GM19455 (cell line): ENCODE results near the gene UBA52.

Experiments
- ATAC-seq: cut with Tn5 transposase; IDR thresholded peaks from one replicate; pipeline ENCODE4 v1.9.1; 2021; ENCODE audit not compliant: unreplicated experiment

The UBA52 gene

GRCh38 chr19:18607226-18608101 lies 35.8 kb downstream of the UBA52 start:
- no peak for ATAC-seq

DNA sequence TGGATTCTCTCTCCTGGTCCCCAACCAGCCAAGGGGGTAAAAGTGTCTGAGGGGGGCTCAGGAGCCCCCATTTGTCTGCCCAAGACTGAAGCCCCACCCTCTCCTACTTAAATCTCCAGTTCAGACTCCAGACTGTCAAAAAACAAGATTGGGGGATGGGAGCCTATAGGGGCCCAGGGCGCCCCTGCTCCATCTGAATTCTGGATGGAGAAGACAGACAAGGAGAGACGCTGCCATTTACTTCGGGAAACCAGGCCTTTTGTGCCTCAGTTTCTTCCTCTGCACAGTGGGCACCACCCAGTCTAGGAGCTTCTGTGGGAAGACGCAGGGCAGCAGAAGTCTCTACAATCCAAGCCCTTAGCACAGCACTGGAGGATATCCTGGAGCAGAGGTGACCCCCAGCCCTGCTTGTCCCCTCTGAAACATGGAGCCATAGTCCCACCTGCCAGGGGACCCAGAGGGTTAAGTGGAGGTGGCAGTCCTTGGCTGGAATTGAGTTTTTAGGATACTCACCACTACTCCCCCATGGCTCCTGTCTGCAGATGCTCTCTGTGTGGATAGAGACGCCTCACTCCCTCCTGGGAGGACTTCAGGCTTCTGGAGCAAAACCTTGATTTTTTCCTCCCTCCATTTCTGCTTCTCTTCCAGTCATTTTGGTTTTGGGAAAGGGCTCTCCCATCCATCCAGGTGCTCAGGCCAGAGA lies 36.6 kb downstream of the UBA52 start:
- no peak for ATAC-seq

DNA sequence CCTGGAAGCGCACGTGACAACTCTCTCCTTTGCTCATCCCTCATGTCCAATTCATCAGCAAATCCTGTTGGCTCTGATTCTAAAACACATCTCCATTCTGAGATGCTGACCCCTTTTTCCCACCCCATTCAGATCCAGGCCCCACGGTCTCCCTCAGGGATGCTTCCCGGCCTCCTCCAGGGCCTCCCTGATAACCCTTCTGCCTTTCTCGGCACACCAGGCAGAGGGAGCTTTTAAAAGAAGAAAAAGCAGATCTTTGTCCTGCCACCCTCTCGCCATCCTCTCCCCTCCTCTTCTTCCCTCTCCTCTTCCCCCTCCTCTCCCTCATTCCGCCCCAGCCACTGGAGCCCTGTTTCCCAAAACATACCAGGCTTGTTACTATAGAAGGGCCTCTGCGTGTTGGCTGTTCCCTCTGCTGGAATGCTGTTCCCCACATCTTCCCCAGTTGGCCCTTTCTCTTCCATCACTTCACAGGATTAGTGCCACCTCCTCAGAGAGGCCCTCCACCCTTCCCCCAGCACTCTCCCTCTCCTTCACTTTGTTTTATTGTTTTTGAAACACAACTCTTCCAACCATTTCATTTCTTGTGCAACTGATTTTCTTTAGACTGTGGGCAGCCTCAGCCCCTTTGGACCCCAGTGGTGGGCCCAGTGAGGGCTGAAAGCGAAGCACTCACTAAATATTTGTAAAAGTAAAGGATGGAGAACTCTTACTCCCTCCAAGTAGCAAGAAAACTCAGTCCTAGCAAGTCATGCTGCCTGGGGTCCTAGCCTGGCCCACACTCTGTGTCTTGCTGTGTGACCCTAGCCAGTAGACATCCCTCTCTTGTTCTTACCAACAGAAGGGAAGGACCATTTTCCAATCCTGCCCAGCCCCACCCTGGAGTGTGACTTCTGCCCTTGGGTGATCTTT lies 37.4 kb downstream of the UBA52 start:
- ATAC-seq: no peak

DNA sequence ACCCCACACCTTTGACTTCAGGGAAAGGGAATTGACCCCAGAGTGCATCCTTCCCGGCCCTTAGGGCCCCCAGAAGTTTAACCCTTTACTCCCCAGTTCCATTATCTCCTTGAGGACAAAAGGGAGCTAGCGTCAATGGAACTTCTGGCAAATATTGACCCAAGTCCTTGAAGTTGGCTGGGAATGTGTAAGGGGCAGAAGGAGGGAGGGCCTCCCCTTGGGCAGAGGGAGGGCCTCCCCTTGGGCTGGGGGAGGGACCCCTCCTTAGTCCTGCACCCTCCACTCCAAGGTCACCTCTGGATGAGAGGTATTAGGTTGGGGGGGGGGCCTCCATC lies 38.0 kb downstream of the UBA52 start:
- ATAC-seq: no peak

DNA sequence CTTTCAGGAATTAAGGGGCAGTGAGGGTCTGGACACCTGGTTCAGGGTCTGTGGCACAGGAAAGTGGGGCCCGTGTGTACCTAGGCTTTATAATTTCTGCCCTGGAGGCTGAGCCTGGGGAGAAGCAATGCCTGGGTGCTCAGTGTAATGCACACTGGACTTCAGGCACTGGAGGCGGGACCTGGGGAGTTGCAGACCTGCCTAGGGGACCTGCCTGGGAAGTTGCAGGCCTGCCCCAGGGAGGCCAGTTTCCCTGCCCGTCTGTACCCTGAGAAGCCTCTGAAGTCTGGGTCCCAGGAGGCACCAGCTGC lies 38.5 kb downstream of the UBA52 start:
- ATAC-seq: no peak

DNA sequence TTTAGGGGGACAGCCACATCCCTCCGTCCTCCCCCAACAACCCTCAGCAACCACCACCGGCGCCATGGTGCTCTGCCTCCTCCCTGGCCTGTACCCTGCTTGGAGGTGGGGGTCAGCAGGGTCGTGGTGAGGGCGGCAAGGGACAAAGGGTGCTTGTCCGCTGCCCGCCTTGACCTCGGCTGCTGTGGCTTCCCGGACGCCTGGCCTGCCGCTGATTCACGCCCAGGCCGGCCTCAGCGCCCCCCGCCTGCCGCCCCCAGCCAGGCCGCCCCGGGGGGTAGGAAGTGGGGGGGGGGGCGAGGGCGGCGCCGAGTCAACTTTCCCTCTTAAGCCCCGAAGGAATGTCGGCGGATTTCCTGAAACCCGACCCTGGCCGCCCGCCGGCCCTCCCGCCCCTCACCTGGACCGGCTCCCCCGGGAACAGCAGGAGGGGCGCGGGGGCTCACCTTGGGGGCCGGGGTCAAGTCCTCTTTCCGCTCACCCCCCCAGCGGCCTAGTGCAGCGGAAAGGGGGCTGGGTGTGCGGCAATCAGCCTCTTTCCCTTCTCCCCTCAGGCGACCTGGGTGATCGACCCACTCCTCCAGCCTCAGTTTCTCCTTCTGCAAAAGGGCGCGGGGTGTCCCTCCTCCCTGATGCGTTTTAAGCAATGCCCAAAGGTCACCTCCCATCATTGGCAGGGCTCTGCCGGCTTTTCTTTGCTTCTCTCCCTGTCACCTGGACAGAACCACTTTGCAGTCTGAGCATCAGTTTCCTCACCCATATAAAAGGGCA lies 39.1 kb downstream of the UBA52 start:
- ATAC-seq: no peak

GRCh38 chr19:18611327-18612050 lies 39.8 kb downstream of the UBA52 start:
- ATAC-seq: no peak

DNA sequence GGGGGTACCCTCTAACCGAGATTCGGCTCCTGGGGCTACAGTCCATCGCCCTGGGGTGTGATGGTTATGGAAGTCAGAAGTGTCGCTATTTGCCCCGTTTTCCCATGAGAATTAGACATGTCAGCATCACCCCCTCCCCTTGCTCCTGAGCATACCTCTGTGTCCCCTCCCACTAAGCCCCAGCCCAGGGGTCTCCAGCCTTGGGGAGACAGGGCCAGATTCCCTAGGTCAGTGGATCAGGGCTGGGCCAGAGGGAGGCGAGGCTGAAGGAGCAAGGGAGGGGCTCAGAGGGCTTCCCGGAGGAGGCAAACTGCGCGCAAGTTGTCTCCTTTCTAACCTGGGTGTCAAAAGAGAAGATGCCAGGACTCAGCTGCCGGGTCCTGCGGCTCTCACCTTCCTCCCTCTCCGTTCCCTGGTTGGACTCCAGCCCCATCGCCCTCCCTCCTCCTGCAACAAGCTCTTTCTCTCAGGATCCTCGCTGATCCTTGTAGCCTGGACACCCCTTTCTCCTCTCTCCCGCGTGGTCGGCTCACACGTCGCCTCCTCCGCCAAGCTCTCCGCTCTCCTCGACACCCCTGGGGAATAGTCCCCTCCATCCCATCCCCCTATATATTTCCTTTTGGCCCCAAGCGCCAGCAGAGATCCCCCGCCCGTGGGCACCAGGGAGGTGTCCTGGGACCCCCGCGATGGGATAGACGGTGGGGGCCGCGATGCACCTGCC lies 40.6 kb downstream of the UBA52 start:
- no peak for ATAC-seq

DNA sequence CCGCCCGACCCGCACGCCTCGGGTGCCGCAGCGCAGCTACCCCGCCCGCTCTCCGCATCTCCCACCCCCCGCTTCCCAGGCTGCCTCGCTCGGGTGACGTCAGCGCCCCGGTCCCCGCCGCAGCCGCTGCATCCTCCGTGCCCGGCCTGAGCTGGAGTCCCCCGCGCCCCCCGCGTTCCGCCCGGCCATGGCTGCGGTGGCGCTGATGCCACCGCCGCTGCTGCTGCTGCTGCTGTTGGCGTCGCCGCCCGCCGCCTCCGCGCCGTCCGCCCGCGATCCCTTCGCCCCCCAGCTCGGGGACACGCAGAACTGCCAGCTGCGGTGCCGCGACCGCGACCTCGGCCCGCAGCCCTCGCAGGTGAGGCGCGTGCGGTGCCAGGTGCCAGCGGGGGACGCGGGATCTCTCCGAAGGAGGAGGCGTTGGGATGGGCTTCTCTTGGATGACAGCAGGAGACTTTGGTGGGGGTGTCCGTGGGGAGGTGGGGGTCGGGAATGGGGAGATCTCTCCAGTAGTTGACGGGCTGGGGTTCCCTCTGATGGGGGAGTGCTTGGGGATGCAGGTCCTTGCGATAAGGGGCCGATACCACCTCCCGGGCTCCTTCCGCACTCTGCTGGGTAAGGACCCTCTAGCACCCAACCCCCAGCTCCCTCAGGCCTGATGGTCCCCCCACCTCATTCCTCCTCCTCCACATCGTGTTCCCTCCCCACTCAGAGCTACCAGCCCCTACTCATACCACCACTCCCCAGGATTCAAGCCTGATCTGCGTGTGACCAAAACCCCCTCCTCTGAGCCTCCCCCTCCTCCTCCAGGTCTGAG lies 41.3 kb downstream of the UBA52 start, which contains the start of gene TMEM59L:
Gene TMEM59L (plus strand): TSS at position 99 of the 817 bp plus-strand sequence. CDS start 89 bp downstream, at position 188.
- ATAC-seq: no peak

DNA sequence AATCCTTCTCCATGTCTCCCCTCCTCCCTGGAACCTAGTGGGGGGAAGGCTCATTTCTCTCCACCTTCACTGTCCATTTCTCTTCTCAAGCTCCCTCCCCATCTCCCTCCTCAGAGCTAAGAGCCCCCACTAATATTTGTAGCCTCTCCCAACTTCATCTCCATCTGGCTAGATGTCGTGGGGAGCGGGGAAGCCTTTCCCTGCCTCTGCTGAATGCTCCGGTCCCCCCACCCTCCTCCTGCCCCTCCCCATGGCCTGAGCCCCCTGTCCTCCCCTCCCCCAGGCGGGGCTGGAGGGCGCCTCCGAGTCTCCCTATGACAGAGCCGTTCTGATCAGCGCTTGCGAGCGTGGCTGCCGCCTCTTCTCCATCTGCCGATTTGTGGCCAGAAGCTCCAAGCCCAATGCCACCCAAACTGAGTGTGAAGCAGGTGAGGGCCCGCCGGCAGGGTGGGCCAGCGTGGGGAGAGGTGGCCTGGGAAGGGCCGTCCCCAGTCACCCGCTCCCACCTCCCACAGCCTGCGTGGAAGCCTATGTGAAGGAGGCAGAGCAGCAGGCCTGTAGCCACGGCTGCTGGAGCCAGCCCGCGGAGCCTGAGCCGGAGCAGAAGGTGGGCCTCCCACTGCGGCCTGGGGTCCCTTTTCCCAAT lies 42.1 kb downstream of the UBA52 start:
- ATAC-seq: no peak

DNA sequence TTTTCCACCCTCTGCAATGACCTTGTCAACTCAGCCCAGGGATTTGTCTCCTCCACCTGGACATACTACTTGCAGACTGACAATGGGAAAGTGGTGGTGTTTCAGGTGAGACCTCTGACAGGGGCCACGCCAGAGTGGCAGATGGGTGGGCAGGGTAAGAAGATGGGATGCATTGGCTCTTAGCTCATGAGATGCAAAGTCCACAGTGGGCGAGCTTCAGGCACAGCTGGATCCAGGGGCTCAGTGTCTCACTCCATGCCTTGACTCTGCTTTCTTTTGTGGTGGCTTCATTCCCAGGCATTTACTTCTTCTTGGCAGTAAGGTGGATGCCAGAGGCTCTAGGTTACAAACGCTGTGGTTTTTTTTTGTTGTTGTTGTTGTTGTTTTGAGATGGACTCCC lies 44.4 kb downstream of the UBA52 start:
- no peak for ATAC-seq

DNA sequence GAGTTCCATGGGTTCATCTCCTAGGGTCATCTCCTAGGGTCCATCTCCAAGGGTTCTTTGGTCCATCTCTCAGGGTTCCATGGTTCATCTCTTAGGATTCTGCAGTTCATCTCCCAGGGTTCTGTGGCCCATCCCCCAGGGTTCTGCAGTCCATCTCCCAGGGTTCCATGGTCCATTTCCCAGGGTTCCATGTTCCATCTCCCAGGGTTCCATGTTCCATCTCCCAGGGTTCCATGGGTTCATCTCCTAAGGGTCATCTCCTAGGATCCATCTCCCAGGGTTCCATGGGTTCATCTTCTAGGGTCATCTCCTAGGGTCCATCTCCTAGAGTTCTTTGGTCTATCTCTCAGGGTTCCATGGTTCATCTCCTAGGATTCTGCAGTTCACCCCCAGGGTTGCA lies 45.9 kb downstream of the UBA52 start:
- no peak for ATAC-seq

DNA sequence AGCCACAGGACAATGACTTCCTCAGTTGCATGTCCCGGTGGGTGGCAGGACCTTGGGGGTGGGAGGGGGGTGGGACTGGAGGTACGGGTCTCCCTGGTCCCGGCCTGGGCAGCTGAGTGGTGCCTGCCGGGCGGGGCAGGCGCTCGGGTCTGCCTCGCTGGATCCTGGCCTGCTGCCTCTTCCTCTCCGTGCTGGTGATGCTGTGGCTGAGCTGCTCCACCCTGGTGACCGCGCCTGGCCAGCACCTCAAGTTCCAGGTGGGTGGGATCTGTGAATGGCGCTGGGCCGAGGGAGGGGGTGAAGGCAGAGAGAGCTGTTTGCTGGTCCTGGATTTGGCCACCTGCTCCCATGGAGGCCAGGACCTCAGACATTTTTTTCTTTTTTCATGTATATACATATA lies 46.6 kb downstream of the UBA52 start:
- no peak for ATAC-seq

- ATAC-seq: no peak
These were observed 48.7 kb downstream of the UBA52 start for GRCh38 chr19:18620311-18620710.

DNA sequence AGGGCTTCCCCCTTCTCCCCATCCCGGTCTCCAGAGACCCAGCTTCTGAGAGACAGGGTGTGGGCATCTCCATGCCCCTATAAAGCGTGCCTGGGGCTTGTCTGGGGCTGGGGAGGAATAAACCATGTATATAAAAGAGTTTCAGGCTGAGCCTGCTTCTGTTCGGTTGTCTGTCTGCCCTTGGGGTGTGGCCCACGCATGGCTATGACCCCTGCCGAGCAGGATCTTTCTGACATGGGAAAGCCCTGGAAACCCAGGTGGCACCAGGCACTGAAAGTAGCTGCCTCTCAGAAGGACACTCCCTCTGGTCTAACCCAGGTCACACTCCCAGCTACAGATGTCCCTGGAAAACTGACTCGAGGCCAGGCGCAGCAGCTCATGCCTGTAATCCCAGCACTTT lies 49.2 kb downstream of the UBA52 start:
- no peak for ATAC-seq

GRCh38 chr19:18626906-18627305 lies 55.2 kb downstream of the UBA52 start:
- no peak for ATAC-seq
